ENCODE data around the gene SLC22A3.
"Not testable (repeated sequence)": the region's sequence is repeated elsewhere in the genome, so short reads cannot be mapped to it uniquely, and the experiment has no call there.

SLC22A3 gene

GRCh38 chr6:160445130-160445529 lies 97.0 kb downstream of the SLC22A3 start:
- no peak for DNase-seq (ENCODE audit: low spot score)

GRCh38 chr6:160447350-160447749 lies 99.2 kb downstream of the SLC22A3 start:
- no peak for DNase-seq (ENCODE audit: low spot score)

DNA sequence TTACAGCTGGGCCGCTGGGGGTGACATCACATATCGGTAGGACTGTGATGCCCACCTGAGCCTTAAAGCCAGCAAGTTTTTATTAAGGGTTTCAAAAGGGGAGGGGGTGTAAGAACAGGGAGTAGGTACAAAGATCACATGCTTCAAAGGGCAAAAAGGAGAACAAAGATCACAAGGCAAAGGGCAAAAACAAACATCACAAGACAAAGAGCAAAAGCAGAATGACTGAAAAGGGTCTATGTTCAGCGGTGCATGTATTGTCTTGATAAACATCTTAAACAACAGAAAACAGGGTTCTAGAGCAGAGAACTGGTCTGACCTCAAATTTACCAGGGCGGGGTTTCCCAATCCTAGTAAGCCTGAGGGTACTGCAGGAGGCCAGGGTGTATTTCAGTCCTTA lies 101.6 kb downstream of the SLC22A3 start:
- not testable (repeated sequence) for DNase-seq (ENCODE audit: low spot score)

- no peak for DNase-seq (ENCODE audit: low spot score)
Measured at GRCh38 chr6:160450849-160451248, 102.7 kb downstream of the SLC22A3 start.

GRCh38 chr6:160454303-160454702 lies 106.1 kb downstream of the SLC22A3 start:
- no peak for DNase-seq (ENCODE audit: low spot score)

DNA sequence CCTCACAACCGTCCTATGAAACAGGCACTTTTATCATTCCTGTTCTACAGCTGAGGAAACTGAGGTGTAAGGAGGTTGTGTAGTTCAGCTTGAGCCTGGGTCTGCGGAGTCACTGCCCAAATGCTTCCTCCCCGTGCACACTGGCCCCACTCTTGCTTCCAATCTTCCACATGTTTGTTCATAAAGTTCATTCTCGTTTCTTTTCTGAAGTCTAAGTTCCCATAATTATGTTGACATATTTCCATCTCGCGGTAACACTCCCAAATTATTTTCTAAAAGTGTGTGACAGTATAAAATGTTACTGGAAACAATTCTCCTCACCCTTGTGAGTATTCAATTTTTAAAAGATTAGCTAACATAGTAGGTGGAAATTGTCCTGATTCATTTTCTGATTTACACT lies 106.9 kb downstream of the SLC22A3 start:
- no peak for DNase-seq (ENCODE audit: low spot score)

GRCh38 chr6:160455541-160456213 lies 107.5 kb downstream of the SLC22A3 start:
- peak; percentile 87 for DNase-seq (ENCODE audit: low spot score)

- no peak for DNase-seq (ENCODE audit: low spot score)
Measured at GRCh38 chr6:160456214-160456546, 108.0 kb downstream of the SLC22A3 start.

GRCh38 chr6:160457823-160458222 lies 109.6 kb downstream of the SLC22A3 start:
- no peak for DNase-seq (ENCODE audit: low spot score)

DNA sequence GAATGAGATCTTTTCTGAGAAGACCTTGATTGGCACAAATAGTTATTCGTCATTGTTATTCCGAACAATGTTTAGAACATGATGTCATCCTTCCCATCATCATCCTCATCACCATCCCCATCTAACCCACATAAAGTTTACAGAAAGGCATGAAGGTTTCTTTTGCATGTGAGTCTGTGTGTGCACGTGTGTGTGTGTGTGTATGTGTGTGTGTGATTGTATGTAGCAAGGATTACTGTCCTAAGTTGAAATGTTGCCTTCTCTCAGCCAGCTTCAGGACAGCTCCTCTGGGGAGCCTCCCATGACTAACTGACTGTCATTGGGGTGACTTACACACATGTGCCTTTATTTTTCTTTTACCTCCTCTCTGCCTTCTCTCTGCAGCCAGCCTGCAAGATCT lies 113.5 kb downstream of the SLC22A3 start:
- DNase-seq (ENCODE audit: low spot score), result no peak

DNA sequence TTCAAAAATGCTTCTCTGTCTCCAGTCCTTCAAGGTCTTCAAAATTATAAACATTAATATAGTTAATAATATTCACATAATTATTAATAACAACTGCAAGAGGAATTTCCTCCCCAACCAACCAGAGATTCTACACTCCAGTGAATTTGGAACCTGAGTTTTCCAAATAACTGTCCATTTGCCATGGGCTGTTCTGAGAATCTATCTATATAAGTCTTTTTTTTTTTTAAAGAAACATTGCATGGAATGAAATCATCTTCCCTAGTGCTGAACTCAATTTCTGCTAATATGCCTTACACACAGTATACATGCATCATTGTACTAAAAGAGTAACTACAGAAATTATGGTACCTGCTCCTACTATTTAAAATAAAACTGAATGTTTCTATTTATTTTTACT lies 113.9 kb downstream of the SLC22A3 start:
- DNase-seq (ENCODE audit: low spot score), result no peak

DNA sequence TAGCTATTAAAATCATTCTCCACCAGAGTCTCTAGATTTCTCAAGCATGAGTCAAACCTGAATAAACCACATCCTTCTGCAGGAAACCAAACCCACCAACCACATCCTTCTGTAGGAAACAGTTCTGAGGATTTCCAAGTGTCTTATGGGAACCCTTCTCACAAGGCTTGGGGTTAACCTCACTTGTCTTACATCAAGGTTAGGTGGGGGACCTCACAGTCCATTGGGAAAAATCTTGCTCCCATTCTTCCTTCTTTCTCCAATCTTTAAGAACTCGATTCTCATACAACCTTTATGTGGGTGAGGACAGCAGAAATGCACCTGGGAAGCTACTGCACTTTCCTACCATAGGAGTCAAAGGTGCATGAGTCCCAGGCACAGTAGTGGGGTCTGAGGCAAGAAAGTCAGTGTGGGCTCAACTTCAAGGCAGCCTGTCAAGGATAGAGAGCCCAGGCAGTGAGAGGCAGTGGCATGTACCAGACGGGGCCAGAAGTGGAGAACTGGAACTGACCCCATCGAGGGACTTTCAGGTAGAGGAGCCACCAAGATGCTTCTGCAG lies 114.5 kb downstream of the SLC22A3 start:
- peak; percentile 74 for DNase-seq (ENCODE audit: low spot score)

DNA sequence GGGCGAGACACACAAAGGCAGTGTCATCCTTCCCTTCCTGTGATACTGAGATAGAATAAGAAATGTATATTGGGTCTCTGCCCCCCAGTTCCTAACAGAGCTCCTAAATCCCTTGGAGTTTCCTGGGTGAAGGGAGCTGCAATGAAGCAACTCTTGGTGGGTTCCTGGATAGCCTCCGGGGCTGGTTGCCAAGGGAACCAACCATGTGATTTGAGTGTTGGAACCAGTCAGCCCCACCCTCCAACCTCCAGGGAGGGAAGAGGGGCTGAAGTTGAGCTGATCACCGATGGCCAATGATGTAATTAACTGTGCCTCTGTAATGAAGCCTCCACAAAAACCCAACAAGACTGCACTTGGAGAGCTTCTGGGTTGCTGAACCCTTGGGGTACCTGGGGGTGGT lies 116.6 kb downstream of the SLC22A3 start:
- DNase-seq (ENCODE audit: low spot score), result no peak

GRCh38 chr6:160467261-160467871 lies 119.2 kb downstream of the SLC22A3 start:
- DNase-seq (ENCODE audit: low spot score), result not testable (repeated sequence)

DNA sequence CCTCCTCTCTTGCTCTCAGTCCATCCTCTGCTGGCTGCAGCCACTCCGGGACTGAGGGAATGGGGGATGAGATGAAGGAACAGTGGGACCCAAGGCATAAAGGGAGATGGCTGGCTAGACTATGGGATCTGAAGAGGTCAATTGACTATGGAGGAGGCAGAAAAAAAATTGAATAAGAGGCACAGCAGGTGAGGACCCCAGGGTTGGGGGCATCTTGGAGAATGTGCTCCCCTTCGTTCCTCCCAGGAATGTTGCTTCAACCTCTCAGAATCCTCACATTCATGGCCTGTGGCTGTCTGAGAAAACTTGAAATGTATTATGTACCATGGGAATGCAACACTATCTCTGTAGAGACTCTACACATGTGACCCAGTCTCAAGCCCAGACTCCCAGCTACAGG lies 121.0 kb downstream of the SLC22A3 start:
- no peak for DNase-seq (ENCODE audit: low spot score)

GRCh38 chr6:160476056-160476455 lies 127.9 kb downstream of the SLC22A3 start:
- not testable (repeated sequence) for DNase-seq (ENCODE audit: low spot score)

DNA sequence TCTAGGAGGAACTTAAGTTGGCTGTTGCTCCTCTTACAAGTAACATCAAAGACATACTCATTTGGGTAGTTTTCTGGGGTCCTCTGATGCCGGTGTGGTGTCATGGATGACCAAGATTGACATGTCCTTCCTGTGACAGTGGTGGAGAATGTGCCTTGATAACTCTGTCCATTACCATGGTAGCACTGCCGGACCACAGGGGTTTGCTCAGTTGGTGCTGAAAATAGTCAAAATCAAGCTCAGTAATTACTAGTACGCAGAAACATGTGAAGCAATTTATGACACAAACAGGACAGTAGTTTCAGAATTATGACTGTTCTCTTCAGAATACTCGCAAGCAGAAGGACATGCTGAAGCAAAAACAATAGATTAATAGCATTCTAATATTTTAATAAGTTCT lies 128.9 kb downstream of the SLC22A3 start:
- DNase-seq (ENCODE audit: low spot score), result not testable (repeated sequence)

- no peak for DNase-seq (ENCODE audit: low spot score)
Measured at GRCh38 chr6:160477901-160478300, 129.7 kb downstream of the SLC22A3 start.

DNA sequence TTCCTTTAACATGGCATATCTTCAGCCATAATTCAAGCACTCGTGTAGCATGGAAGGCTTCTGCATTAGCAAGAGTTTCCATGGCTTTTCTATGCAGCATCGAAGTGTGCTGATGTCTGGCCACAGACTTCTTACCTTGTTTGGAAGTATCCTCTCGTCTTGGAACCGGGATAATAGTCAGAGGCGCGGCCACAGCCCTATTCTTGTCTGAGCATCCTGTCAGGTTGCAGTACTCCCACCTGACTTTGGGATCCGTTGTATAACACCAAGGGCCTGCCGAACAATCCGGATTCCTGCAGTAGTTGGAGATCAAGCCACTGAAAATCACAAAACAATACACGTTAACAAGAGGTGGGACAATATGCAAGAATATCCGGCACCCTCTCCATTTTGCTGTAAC lies 138.9 kb downstream of the SLC22A3 start:
- no peak for DNase-seq (ENCODE audit: low spot score)

DNA sequence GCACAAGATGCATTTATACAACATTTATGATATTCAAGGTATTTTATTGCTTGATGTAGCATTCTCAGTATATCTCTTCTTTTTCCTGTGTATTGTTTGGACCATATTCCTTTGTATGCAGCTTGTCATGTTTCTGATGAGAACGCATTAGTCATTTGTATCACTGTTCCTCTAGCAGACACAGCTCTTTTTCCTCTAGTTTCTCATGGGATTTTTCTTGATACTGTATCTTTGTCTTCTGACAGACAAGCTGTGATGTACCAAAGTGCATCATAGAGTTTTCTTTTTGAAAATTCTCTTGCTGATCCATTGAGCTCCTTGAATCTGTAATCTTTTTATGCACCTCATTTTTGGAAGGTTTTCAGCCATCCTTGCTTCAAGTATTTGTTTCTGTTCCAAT lies 140.9 kb downstream of the SLC22A3 start:
- no peak for DNase-seq (ENCODE audit: low spot score)

DNA sequence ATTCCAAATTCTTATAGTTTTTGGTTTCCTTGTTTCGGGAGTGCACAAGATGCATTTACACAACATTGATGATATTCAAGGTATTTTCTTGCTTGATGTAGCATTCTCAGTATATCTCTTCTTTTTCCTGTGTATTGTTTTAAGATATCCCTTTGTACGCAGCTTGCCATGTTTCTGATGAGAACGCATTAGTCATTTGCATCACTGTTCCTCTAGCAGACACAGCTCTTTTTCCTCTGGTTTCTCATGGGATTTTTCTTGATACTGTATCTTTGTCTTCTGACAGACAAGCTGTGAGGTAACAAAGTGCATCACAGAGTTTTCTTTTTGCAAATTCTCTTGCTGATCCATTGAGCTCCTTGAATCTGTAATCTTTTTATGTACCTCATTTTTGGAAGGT lies 146.4 kb downstream of the SLC22A3 start:
- DNase-seq (ENCODE audit: low spot score), result no peak

- no peak for DNase-seq (ENCODE audit: low spot score)
Measured at GRCh38 chr6:160500639-160501038, 152.5 kb downstream of the SLC22A3 start.
